Stimulated activated CD8-positive, alpha-beta memory T cell treated with anti-CD3 and anti-CD28 coated beads, Interleukin-12 subunit alpha, Interleukin-12 subunit beta, amount 100 ng/mL, for 4 hours (primary cell): Measurements from ENCODE around the gene BRCA1.

ENCODE experiments used
- DNase-seq: peaks from one replicate; pipeline ENCODE4 v3.0.0-alpha.2; 2020; ENCODE audit warnings: low read depth

Gene BRCA1

GRCh38 chr17:43025290-43025657 is 99.9 kb downstream of the BRCA1 start:
- DNase-seq = no peak

- DNase-seq = peak; percentile 62
Measured at GRCh38 chr17:43024407-43025289, 100.5 kb downstream of the BRCA1 start, which contains the start of gene RND2. TSS of gene RND2 (plus strand) at chr17:43025231. CDS start at chr17:43025348, 117 bp downstream.

- peak; percentile 42 for DNase-seq
Measured at GRCh38 chr17:43021741-43022512, 103.2 kb downstream of the BRCA1 start, which contains the start of gene VAT1. TSS of gene VAT1 (minus strand) at chr17:43022385. CDS start at chr17:43022322, 63 bp downstream.

GRCh38 chr17:43020789-43021740 is 104.1 kb downstream of the BRCA1 start:
- DNase-seq = no peak

- DNase-seq = no peak
Measured at GRCh38 chr17:43020030-43020621, 105.0 kb downstream of the BRCA1 start.

GRCh38 chr17:43019418-43019817 is 105.7 kb downstream of the BRCA1 start:
- no peak for DNase-seq

GRCh38 chr17:43018932-43019331 is 106.2 kb downstream of the BRCA1 start:
- DNase-seq = no peak

GRCh38 chr17:43018008-43018853 is 106.9 kb downstream of the BRCA1 start:
- DNase-seq = no peak

- DNase-seq = no peak
Measured at GRCh38 chr17:43016216-43016615, 108.9 kb downstream of the BRCA1 start.

- DNase-seq = no peak
Measured at GRCh38 chr17:43015579-43015978, 109.6 kb downstream of the BRCA1 start.

- no peak for DNase-seq
Measured at GRCh38 chr17:43014649-43015542, 110.3 kb downstream of the BRCA1 start.

GRCh38 chr17:43014020-43014648 is 111.0 kb downstream of the BRCA1 start:
- DNase-seq = no peak

- DNase-seq = no peak
Measured at GRCh38 chr17:43013296-43013695, 111.9 kb downstream of the BRCA1 start.

- DNase-seq = no peak
Measured at GRCh38 chr17:43011728-43012472, 113.3 kb downstream of the BRCA1 start.

- DNase-seq = no peak
Measured at GRCh38 chr17:43010667-43011308, 114.4 kb downstream of the BRCA1 start.

- peak; percentile 73 for DNase-seq
Measured at GRCh38 chr17:43006639-43007551, 118.3 kb downstream of the BRCA1 start, which contains the start of gene IFI35. TSS of gene IFI35 (plus strand) at chr17:43006784. CDS start at chr17:43006948, 164 bp downstream.
